Adrenal gland (tissue), 5 donors: Measurements from ENCODE around the gene DHPS.

Experiments used
- CTCF ChIP-seq, 6 experiments: fragments of 450-650 bp in 4 of 6; fragments of 200-600 bp in 2 of 6; sonication (generic) in 1 of 6; IDR thresholded peaks; 1 replicate in 5 of 6; 2 replicates in 1 of 6; pipeline versions ENCODE4 v1.5.1 to v1.8.0; 2016 to 2021; ENCODE audit warnings: antibody characterized with exemption in 6 of 6, mild to moderate bottlenecking in 2 of 6, moderate library complexity in 1 of 6
- POLR2A ChIP-seq, 2 donors: fragments of 450-650 bp; IDR thresholded peaks; one replicate each; pipeline ENCODE4 v1.6.1; 2017; ENCODE audit warnings: antibody characterized with exemption in 2 of 2, mild to moderate bottlenecking in 2 of 2, moderate library complexity in 1 of 2
- donor health status: DM: no; HTN: no; CAD: no.

- no peak for TF ChIP-seq POLR2A (IDR thresholded peaks at IDR 0.05)
- peak; percentile 71 to 86 (median 80) for TF ChIP-seq CTCF (IDR thresholded peaks at IDR 0.05)
These were observed 5.3 kb downstream of the DHPS start for GRCh38 chr19:12676384-12676792.
